HepG2 (cell line): ENCODE data around the gene TMEM223. TPM values are rescaled to one million over a fixed set of nuclear protein-coding genes. Genes with fewer than 3 reads are reported as not detected.

Source experiments
- BCLAF1 ChIP-seq: fragments of 450-650 bp; IDR thresholded peaks from 2 replicates; pipeline ENCODE4 v1.6.1; 2017; ENCODE audit warnings: mild to moderate bottlenecking
- CBFB ChIP-seq: sonication (generic); formaldehyde crosslinking; IDR thresholded peaks from 2 replicates; pipeline ENCODE4 v1.4.0; 2020; ENCODE audit warnings: missing genetic modification reagents
- HINFP ChIP-seq: sonication (generic); formaldehyde crosslinking; IDR thresholded peaks from 2 replicates; pipeline ENCODE4 v1.4.0; 2020; ENCODE audit warnings: low read depth, mild to moderate bottlenecking, missing genetic modification reagents
- IRF1 ChIP-seq: sonication (generic); formaldehyde crosslinking; IDR thresholded peaks from 2 replicates; pipeline ENCODE4 v1.4.0; 2020; ENCODE audit warnings: low read depth, mild to moderate bottlenecking, missing genetic modification reagents
- MTF1 ChIP-seq: sonication (generic); formaldehyde crosslinking; IDR thresholded peaks from 2 replicates; pipeline ENCODE4 v1.5.0; 2020; ENCODE audit warnings: missing genetic modification reagents
- NFYC ChIP-seq: IDR thresholded peaks from 2 replicates; pipeline ENCODE4 v1.6.1; 2016; ENCODE audit warnings: missing genetic modification reagents, missing compliant biosample characterization
- SMAD9 ChIP-seq: sonication (generic); formaldehyde crosslinking; IDR thresholded peaks from 2 replicates; pipeline ENCODE4 v1.5.1; 2020; ENCODE audit warnings: mild to moderate bottlenecking, missing genetic modification reagents
- SOX5 ChIP-seq: IDR thresholded peaks from 2 replicates; pipeline ENCODE4 v1.6.1; 2016; ENCODE audit warnings: borderline replicate concordance
- THAP9 ChIP-seq: sonication (generic); formaldehyde crosslinking; IDR thresholded peaks from 2 replicates; pipeline ENCODE4; 2020; ENCODE audit warnings: missing genetic modification reagents, mild to moderate bottlenecking, borderline replicate concordance
- TP53 ChIP-seq: sonication (generic); formaldehyde crosslinking; conservative IDR thresholded peaks from 2 replicates; pipeline ENCODE4 v1.4.0; 2020; ENCODE audit warnings: missing genetic modification reagents
- ZBTB42 ChIP-seq: sonication (generic); formaldehyde crosslinking; IDR thresholded peaks from 2 replicates; pipeline ENCODE4 v1.5.0; 2020; ENCODE audit warnings: mild to moderate bottlenecking, missing genetic modification reagents
- ZFYVE20 ChIP-seq: sonication (generic); formaldehyde crosslinking; IDR thresholded peaks from 2 replicates; pipeline ENCODE4 v1.8.0; 2023; ENCODE audit warnings: low read depth, mild to moderate bottlenecking, moderate library complexity, missing genetic modification reagents, borderline replicate concordance
- ZHX1 ChIP-seq: sonication (generic); formaldehyde crosslinking; IDR thresholded peaks from 2 replicates; pipeline ENCODE4 v1.8.1; 2022; ENCODE audit warnings: low read depth, mild to moderate bottlenecking, missing genetic modification reagents
- ZMYM4 ChIP-seq: sonication (generic); formaldehyde crosslinking; IDR thresholded peaks from 2 replicates; pipeline ENCODE4 v1.8.1; 2023; ENCODE audit warnings: mild to moderate bottlenecking, missing genetic modification reagents
- ZNF251 ChIP-seq: sonication (generic); formaldehyde crosslinking; IDR thresholded peaks from 2 replicates; pipeline ENCODE4 v1.9.0; 2021; ENCODE audit warnings: mild to moderate bottlenecking, missing genetic modification reagents
- ZNF383 ChIP-seq: sonication (generic); formaldehyde crosslinking; IDR thresholded peaks from 2 replicates; pipeline ENCODE4 v1.4.0; 2020; ENCODE audit warnings: missing genetic modification reagents, mild to moderate bottlenecking, borderline replicate concordance
- ZNF891 ChIP-seq: sonication (generic); formaldehyde crosslinking; IDR thresholded peaks from 2 replicates; pipeline ENCODE4 v1.5.0; 2020; ENCODE audit warnings: mild to moderate bottlenecking, missing genetic modification reagents
- polyA plus RNA-seq, 8 experiments: library from polyadenylated mRNA; depleted of rRNA in 3 of 8; stranded (reverse) in 7 of 8; unstranded in 1 of 8; fragments of >200 nt; fragmentation: Illumina TruSeq in 4 of 8; extraction: Trizol in 4 of 8; gene quantifications; 2 replicates each; pipeline versions ENCODE4 v1.2.1 to v1.2.3, GENCODE V29; 2011 to 2016; ENCODE audit warnings: low read depth in 4 of 8, missing spikeins in 1 of 8, mixed read lengths in 1 of 8; ENCODE audit not compliant: insufficient read depth in 1 of 8
- total RNA-seq, 5 experiments: library from RNA; depleted of rRNA; stranded (reverse); fragments of >200 nt; fragmentation: Illumina TruSeq; extraction: Trizol; gene quantifications; 2 replicates each; pipeline ENCODE4 v1.2.3, GENCODE V29; 2016; ENCODE audit warnings: low read depth in 1 of 5

The TMEM223 gene
- total and polyA plus RNA-seq, 2 of the 13 experiments (the other 11 are each of a cell fraction or from before 2014, with no cell fraction given): 19.5 to 24.9 TPM

GRCh38 chr11:62839050-62839945 is 47.5 kb upstream of the TMEM223 start, which contains the start of gene WDR74 (continued):
- peak; percentile 99 for TF ChIP-seq THAP9 (CRISPR knock-in tag)
- TF ChIP-seq ZNF383 (CRISPR knock-in tag): no peak
- TF ChIP-seq HINFP (CRISPR knock-in tag): peak; percentile 81; the same call in 1 of the 2 replicates
- TF ChIP-seq ZMYM4 (CRISPR knock-in tag): peak; percentile 47; the same call in 1 of the 2 replicates
- peak; percentile 89; the same call in 1 of the 2 replicates for TF ChIP-seq ZNF891
- TF ChIP-seq ZBTB42 (CRISPR knock-in tag): peak; percentile 22; the same call in 1 of the 2 replicates
- peak; percentile 75 for TF ChIP-seq CBFB (CRISPR knock-in tag)
- peak; percentile 81; the same call in 1 of the 2 replicates for TF ChIP-seq ZNF251
- TF ChIP-seq BCLAF1: no peak
- TF ChIP-seq SOX5 (CRISPR knock-in tag): peak; percentile 44; the same call in 1 of the 2 replicates
- TF ChIP-seq ZHX1 (CRISPR knock-in tag): peak; percentile 97
- 0 out of 2 replicates have a peak, but pooled peaks have one; percentile 84 for TF ChIP-seq IRF1 (CRISPR knock-in tag)
- no peak for TF ChIP-seq ZFYVE20 (CRISPR knock-in tag)
- peak; percentile 62; the same call in 1 of the 2 replicates for TF ChIP-seq NFYC (CRISPR knock-in tag)
- TF ChIP-seq TP53: no peak; the same call in 1 of the 2 replicates
- no peak for TF ChIP-seq MTF1 (CRISPR knock-in tag)
- 0 out of 2 replicates have a peak, but pooled peaks have one; percentile 30 for TF ChIP-seq SMAD9 (CRISPR knock-in tag)
